Measurements from ENCODE around the gene HOXB4.

The HOXB4 gene

GRCh38 chr17:48552466-48553189 lies 25.5 kb downstream of the HOXB4 start:
- Histone ChIP-seq H3K79me2 (ENCODE audit: low read length) (no peaks in the 10 kb centered on the region), H3K9ac (ENCODE audit: low read length) (no peak overlapping the region), H3K27ac (ENCODE audit: low read length) (no peak overlapping the region), H3K27me3 (replicated peaks; ENCODE audit: insufficient read depth, low read length) (no peaks in the 10 kb centered on the region), H3K36me3 (replicated peaks; ENCODE audit: insufficient read depth, low read length) (no peaks in the 10 kb centered on the region), H3F3A (ENCODE audit: insufficient read depth, low read length) (no peaks in the 10 kb centered on the region), H3K4me2 (ENCODE audit: low read depth, low read length) (no peak overlapping the region), H4K20me1 (ENCODE audit: insufficient read depth, low read length) (no peaks in the 10 kb centered on the region), H3K4me1 (ENCODE audit: low read length) (no peaks in the 10 kb centered on the region), H2AFZ (ENCODE audit: low read length) (no peak overlapping the region), H3K9me3 (replicated peaks; ENCODE audit: insufficient read depth, low read length) (no peaks in the 10 kb centered on the region), H3K9me2 (replicated peaks; ENCODE audit: insufficient read depth, low read length) (no peaks in the 10 kb centered on the region), H3K4me3 (ENCODE audit: low read length) (no peak overlapping the region)
- DNase-seq = no peak
- no peak for TF ChIP-seq EZH2 (optimal IDR thresholded peaks at IDR 0.05; ENCODE audit: low read depth, low read length)
- TF ChIP-seq EZH2phosphoT487 (IDR thresholded peaks at IDR 0.05; ENCODE audit: low read length) = no peak
- TF ChIP-seq CTCF (IDR thresholded peaks at IDR 0.05; ENCODE audit: low read length) = no peak

GRCh38 chr17:48551596-48552465 lies 26.3 kb downstream of the HOXB4 start:
- H3K79me2 ChIP-seq (ENCODE audit: low read length) = no peaks in the 10 kb centered on the region
- no peaks in the 10 kb centered on the region for H3K27me3 ChIP-seq (replicated peaks; ENCODE audit: insufficient read depth, low read length)
- H3K27ac ChIP-seq (ENCODE audit: low read length) = no peak overlapping the region
- H3K4me1 ChIP-seq (ENCODE audit: low read length) = no peaks in the 10 kb centered on the region
- H3K36me3 ChIP-seq (replicated peaks; ENCODE audit: insufficient read depth, low read length) = no peaks in the 10 kb centered on the region
- no peaks in the 10 kb centered on the region for H4K20me1 ChIP-seq (ENCODE audit: insufficient read depth, low read length)
- no peak overlapping the region for H3K4me3 ChIP-seq (ENCODE audit: low read length)
- no peak for DNase-seq
- no peaks in the 10 kb centered on the region for H3K9me2 ChIP-seq (replicated peaks; ENCODE audit: insufficient read depth, low read length)
- no peak overlapping the region for H2AFZ ChIP-seq (ENCODE audit: low read length)
- no peak for TF ChIP-seq CTCF (IDR thresholded peaks at IDR 0.05; ENCODE audit: low read length)
- TF ChIP-seq EZH2phosphoT487 (IDR thresholded peaks at IDR 0.05; ENCODE audit: low read length) = no peak
- no peak for TF ChIP-seq EZH2 (optimal IDR thresholded peaks at IDR 0.05; ENCODE audit: low read depth, low read length)
- no peaks in the 10 kb centered on the region for H3F3A ChIP-seq (ENCODE audit: insufficient read depth, low read length)
- no peak overlapping the region for H3K4me2 ChIP-seq (ENCODE audit: low read depth, low read length)
- H3K9me3 ChIP-seq (replicated peaks; ENCODE audit: insufficient read depth, low read length) = no peaks in the 10 kb centered on the region
- H3K9ac ChIP-seq (ENCODE audit: low read length) = no peak overlapping the region

GRCh38 chr17:48551214-48551555 lies 27.0 kb downstream of the HOXB4 start:
- Histone ChIP-seq H3K4me1 (ENCODE audit: low read length) (no peaks in the 10 kb centered on the region), H3K9me2 (replicated peaks; ENCODE audit: insufficient read depth, low read length) (no peaks in the 10 kb centered on the region), H3K36me3 (replicated peaks; ENCODE audit: insufficient read depth, low read length) (no peaks in the 10 kb centered on the region), H4K20me1 (ENCODE audit: insufficient read depth, low read length) (no peaks in the 10 kb centered on the region), H3K79me2 (ENCODE audit: low read length) (no peaks in the 10 kb centered on the region), H3K27me3 (replicated peaks; ENCODE audit: insufficient read depth, low read length) (no peaks in the 10 kb centered on the region), H3K27ac (ENCODE audit: low read length) (no peak overlapping the region), H3K9ac (ENCODE audit: low read length) (no peak overlapping the region), H3K9me3 (replicated peaks; ENCODE audit: insufficient read depth, low read length) (no peaks in the 10 kb centered on the region), H2AFZ (ENCODE audit: low read length) (no peak overlapping the region), H3F3A (ENCODE audit: insufficient read depth, low read length) (no peaks in the 10 kb centered on the region), H3K4me3 (ENCODE audit: low read length) (no peak overlapping the region), H3K4me2 (ENCODE audit: low read depth, low read length) (no peak overlapping the region)
- TF ChIP-seq CTCF (IDR thresholded peaks at IDR 0.05; ENCODE audit: low read length) (no peak), EZH2 (optimal IDR thresholded peaks at IDR 0.05; ENCODE audit: low read depth, low read length) (no peak), EZH2phosphoT487 (IDR thresholded peaks at IDR 0.05; ENCODE audit: low read length) (no peak)
- DNase-seq = no peak

Data from MM.1S (cell line).